Measurements from ENCODE around the gene TAS1R3.

GRCh38 chr1:1366699-1367066 is 35.6 kb downstream of the TAS1R3 start:
- TF ChIP-seq CTCF (IDR thresholded peaks at IDR 0.05) (no peak), POLR2A (IDR thresholded peaks at IDR 0.05) (no peak)
